HEK293 (cell line): ENCODE data around the gene STUB1.
A peak's percentile ranks its signal among the peaks of the same experiment; 100 is the strongest.

Experiments
- EGR2 ChIP-seq: fragments of 450-650 bp; formaldehyde crosslinking; IDR thresholded peaks from 2 replicates; pipeline ENCODE4 v1.5.1; 2016; ENCODE audit warnings: low read depth, missing biosample characterization, missing genetic modification characterization
- GLIS1 ChIP-seq: fragments of 450-650 bp; formaldehyde crosslinking; IDR thresholded peaks from 2 replicates; pipeline ENCODE4 v1.5.1; 2016; ENCODE audit warnings: missing biosample characterization, missing genetic modification characterization
- IKZF3 ChIP-seq: fragments of 450-650 bp; IDR thresholded peaks from 2 replicates; pipeline ENCODE4 v1.5.0; 2018; ENCODE audit warnings: missing biosample characterization, mild to moderate bottlenecking, missing genetic modification characterization, moderate library complexity
- KLF7 ChIP-seq: fragments of 450-650 bp; formaldehyde crosslinking; IDR thresholded peaks from 2 replicates; pipeline ENCODE4 v1.5.1; 2016; ENCODE audit warnings: missing biosample characterization, missing genetic modification characterization, borderline replicate concordance
- KLF8 ChIP-seq: fragments of 450-650 bp; formaldehyde crosslinking; IDR thresholded peaks from 2 replicates; pipeline ENCODE4 v1.5.1; 2016; ENCODE audit warnings: missing biosample characterization, missing genetic modification characterization
- KLF9 ChIP-seq: fragments of 450-650 bp; formaldehyde crosslinking; IDR thresholded peaks from 2 replicates; pipeline ENCODE4 v1.5.1; 2016; ENCODE audit warnings: missing biosample characterization, missing genetic modification characterization, low read depth
- OSR2 ChIP-seq: fragments of 450-650 bp; formaldehyde crosslinking; IDR thresholded peaks from 2 replicates; pipeline ENCODE4 v1.5.1; 2016; ENCODE audit warnings: missing biosample characterization, missing genetic modification characterization
- SP3 ChIP-seq: fragments of 450-650 bp; formaldehyde crosslinking; IDR thresholded peaks from 2 replicates; pipeline ENCODE4 v1.5.1; 2016; ENCODE audit warnings: missing biosample characterization, missing genetic modification characterization
- ZBTB1 ChIP-seq: fragments of 450-650 bp; formaldehyde crosslinking; IDR thresholded peaks from 2 replicates; pipeline ENCODE4 v1.5.1; 2016; ENCODE audit warnings: missing biosample characterization, missing genetic modification characterization
- ZBTB17 ChIP-seq: fragments of 450-650 bp; formaldehyde crosslinking; IDR thresholded peaks from 2 replicates; pipeline ENCODE4 v1.5.1; 2016; ENCODE audit warnings: missing biosample characterization, missing genetic modification characterization
- ZBTB8A ChIP-seq: fragments of 450-650 bp; formaldehyde crosslinking; IDR thresholded peaks from 2 replicates; pipeline ENCODE4 v1.5.1; 2016; ENCODE audit warnings: missing biosample characterization, missing genetic modification characterization
- ZEB2 ChIP-seq: fragments of 450-650 bp; formaldehyde crosslinking; IDR thresholded peaks from 2 replicates; pipeline ENCODE4 v1.5.1; 2016; ENCODE audit warnings: missing biosample characterization, missing genetic modification characterization
- ZFHX2 ChIP-seq: fragments of 450-650 bp; formaldehyde crosslinking; conservative IDR thresholded peaks from 2 replicates; pipeline ENCODE4 v1.5.1; 2016; ENCODE audit warnings: missing biosample characterization, missing genetic modification characterization
- ZNF146 ChIP-seq: fragments of 450-650 bp; formaldehyde crosslinking; IDR thresholded peaks from 2 replicates; pipeline ENCODE4 v1.5.1; 2016; ENCODE audit warnings: missing biosample characterization, missing genetic modification characterization
- ZNF24 ChIP-seq: fragments of 450-650 bp; formaldehyde crosslinking; IDR thresholded peaks from 2 replicates; pipeline ENCODE4 v1.5.1; 2016; ENCODE audit warnings: missing biosample characterization, missing genetic modification characterization
- ZNF324 ChIP-seq: fragments of 450-650 bp; formaldehyde crosslinking; IDR thresholded peaks from 2 replicates; pipeline ENCODE4 v1.5.1; 2016; ENCODE audit warnings: missing biosample characterization, missing genetic modification characterization
- ZNF335 ChIP-seq: fragments of 450-650 bp; formaldehyde crosslinking; conservative IDR thresholded peaks from 2 replicates; pipeline ENCODE4 v1.5.1; 2016; ENCODE audit warnings: missing biosample characterization, missing genetic modification characterization
- ZNF391 ChIP-seq: fragments of 450-650 bp; formaldehyde crosslinking; IDR thresholded peaks from 2 replicates; pipeline ENCODE4 v1.5.1; 2016; ENCODE audit warnings: low read depth, missing biosample characterization, missing genetic modification characterization, borderline replicate concordance
- ZNF501 ChIP-seq: fragments of 450-650 bp; formaldehyde crosslinking; IDR thresholded peaks from 2 replicates; pipeline ENCODE4 v1.5.1; 2016; ENCODE audit warnings: missing biosample characterization, missing genetic modification characterization
- ZNF629 ChIP-seq: fragments of 450-650 bp; formaldehyde crosslinking; IDR thresholded peaks from 2 replicates; pipeline ENCODE4 v1.5.1; 2017; ENCODE audit warnings: missing biosample characterization, missing genetic modification characterization
- ZNF660 ChIP-seq: fragments of 450-650 bp; IDR thresholded peaks from 2 replicates; pipeline ENCODE4 v1.5.1; 2018; ENCODE audit warnings: missing biosample characterization, mild to moderate bottlenecking, missing genetic modification characterization
- TF ChIP-seq, protein P1 (sequence below): fragments of 450-650 bp; formaldehyde crosslinking; IDR thresholded peaks from 2 replicates; pipeline ENCODE4 v1.5.1; 2016; ENCODE audit warnings: missing biosample characterization, missing genetic modification characterization
- TF ChIP-seq, protein P2 (sequence below): fragments of 450-650 bp; formaldehyde crosslinking; optimal IDR thresholded peaks from 2 replicates; pipeline ENCODE3; 2016; ENCODE audit warnings: missing biosample characterization, mild to moderate bottlenecking, missing genetic modification characterization
- TF ChIP-seq, protein P3 (sequence below): fragments of 450-650 bp; formaldehyde crosslinking; IDR thresholded peaks from 2 replicates; pipeline ENCODE4 v1.5.1; 2016; ENCODE audit warnings: missing biosample characterization, missing genetic modification characterization
- TF ChIP-seq, protein P4 (sequence below): fragments of 450-650 bp; formaldehyde crosslinking; IDR thresholded peaks from 2 replicates; pipeline ENCODE4 v1.5.1; 2016; ENCODE audit warnings: missing biosample characterization, missing genetic modification characterization
- TF ChIP-seq, protein P5 (sequence below): fragments of 450-650 bp; formaldehyde crosslinking; IDR thresholded peaks from 2 replicates; pipeline ENCODE4 v1.5.1; 2016; ENCODE audit warnings: missing biosample characterization, missing genetic modification characterization
- TF ChIP-seq, protein P6 (sequence below): fragments of 450-650 bp; formaldehyde crosslinking; IDR thresholded peaks from 2 replicates; pipeline ENCODE4 v1.5.1; 2016; ENCODE audit warnings: missing biosample characterization, missing genetic modification characterization
- TF ChIP-seq, protein P7 (sequence below): fragments of 450-650 bp; formaldehyde crosslinking; IDR thresholded peaks from 2 replicates; pipeline ENCODE4 v1.5.1; 2017; ENCODE audit warnings: missing biosample characterization, missing genetic modification characterization

Gene STUB1

DNA sequence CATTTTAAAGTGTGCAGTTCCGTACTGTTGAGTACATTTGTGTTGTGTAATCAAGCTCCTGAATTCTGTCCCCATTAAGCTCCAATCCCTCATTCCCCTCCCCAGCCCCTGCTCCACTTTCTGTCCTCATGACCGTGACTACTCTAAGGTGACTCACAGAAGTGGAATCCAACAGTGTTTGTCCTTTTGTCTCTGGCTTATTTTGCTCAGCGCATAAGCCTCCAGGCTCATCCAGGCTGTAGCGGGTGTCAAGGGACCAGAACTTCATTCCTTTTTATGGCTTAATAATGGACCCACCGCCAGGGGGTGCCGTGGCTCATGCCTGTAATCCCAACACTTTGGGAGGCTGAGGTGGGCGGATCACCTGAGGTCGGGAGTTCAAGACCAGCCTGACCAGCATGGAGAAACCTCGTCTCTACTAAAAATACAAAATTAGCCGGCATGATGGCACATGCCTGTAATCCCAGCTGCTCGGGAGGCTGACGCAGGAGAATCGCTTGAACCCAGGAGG, 32.6 kb downstream of the STUB1 start (continued):
- TF ChIP-seq ZBTB8A (tag by site-specific recombination) = peak; percentile 87
- TF ChIP-seq, protein P1, sequence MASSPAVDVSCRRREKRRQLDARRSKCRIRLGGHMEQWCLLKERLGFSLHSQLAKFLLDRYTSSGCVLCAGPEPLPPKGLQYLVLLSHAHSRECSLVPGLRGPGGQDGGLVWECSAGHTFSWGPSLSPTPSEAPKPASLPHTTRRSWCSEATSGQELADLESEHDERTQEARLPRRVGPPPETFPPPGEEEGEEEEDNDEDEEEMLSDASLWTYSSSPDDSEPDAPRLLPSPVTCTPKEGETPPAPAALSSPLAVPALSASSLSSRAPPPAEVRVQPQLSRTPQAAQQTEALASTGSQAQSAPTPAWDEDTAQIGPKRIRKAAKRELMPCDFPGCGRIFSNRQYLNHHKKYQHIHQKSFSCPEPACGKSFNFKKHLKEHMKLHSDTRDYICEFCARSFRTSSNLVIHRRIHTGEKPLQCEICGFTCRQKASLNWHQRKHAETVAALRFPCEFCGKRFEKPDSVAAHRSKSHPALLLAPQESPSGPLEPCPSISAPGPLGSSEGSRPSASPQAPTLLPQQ (tag by site-specific recombination) = 0 out of 2 replicates have a peak, but pooled peaks have one; percentile 5
- TF ChIP-seq, protein P2, sequence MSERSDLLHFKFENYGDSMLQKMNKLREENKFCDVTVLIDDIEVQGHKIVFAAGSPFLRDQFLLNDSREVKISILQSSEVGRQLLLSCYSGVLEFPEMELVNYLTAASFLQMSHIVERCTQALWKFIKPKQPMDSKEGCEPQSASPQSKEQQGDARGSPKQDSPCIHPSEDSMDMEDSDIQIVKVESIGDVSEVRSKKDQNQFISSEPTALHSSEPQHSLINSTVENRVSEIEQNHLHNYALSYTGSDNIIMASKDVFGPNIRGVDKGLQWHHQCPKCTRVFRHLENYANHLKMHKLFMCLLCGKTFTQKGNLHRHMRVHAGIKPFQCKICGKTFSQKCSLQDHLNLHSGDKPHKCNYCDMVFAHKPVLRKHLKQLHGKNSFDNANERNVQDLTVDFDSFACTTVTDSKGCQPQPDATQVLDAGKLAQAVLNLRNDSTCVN = peak; percentile 28
- TF ChIP-seq ZNF146 (tag by site-specific recombination) = peak; percentile 49; the same call in 1 of the 2 replicates
- TF ChIP-seq, protein P3, sequence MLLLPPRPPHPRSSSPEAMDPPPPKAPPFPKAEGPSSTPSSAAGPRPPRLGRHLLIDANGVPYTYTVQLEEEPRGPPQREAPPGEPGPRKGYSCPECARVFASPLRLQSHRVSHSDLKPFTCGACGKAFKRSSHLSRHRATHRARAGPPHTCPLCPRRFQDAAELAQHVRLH (tag by site-specific recombination) = peak; percentile 90
- TF ChIP-seq ZFHX2 = peak; percentile 92
- TF ChIP-seq ZNF391 (tag by site-specific recombination) = 0 out of 2 replicates have a peak, but pooled peaks have one; percentile 57
- TF ChIP-seq ZEB2 (tag by site-specific recombination) = peak; percentile 73; the same call in 1 of the 2 replicates
- peak; percentile 83 for TF ChIP-seq ZNF324
- TF ChIP-seq SP3 = peak; percentile 56
- TF ChIP-seq ZNF660 = peak; percentile 89
- TF ChIP-seq, protein P4, sequence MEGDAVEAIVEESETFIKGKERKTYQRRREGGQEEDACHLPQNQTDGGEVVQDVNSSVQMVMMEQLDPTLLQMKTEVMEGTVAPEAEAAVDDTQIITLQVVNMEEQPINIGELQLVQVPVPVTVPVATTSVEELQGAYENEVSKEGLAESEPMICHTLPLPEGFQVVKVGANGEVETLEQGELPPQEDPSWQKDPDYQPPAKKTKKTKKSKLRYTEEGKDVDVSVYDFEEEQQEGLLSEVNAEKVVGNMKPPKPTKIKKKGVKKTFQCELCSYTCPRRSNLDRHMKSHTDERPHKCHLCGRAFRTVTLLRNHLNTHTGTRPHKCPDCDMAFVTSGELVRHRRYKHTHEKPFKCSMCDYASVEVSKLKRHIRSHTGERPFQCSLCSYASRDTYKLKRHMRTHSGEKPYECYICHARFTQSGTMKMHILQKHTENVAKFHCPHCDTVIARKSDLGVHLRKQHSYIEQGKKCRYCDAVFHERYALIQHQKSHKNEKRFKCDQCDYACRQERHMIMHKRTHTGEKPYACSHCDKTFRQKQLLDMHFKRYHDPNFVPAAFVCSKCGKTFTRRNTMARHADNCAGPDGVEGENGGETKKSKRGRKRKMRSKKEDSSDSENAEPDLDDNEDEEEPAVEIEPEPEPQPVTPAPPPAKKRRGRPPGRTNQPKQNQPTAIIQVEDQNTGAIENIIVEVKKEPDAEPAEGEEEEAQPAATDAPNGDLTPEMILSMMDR = peak; percentile 73
- TF ChIP-seq, protein P5, sequence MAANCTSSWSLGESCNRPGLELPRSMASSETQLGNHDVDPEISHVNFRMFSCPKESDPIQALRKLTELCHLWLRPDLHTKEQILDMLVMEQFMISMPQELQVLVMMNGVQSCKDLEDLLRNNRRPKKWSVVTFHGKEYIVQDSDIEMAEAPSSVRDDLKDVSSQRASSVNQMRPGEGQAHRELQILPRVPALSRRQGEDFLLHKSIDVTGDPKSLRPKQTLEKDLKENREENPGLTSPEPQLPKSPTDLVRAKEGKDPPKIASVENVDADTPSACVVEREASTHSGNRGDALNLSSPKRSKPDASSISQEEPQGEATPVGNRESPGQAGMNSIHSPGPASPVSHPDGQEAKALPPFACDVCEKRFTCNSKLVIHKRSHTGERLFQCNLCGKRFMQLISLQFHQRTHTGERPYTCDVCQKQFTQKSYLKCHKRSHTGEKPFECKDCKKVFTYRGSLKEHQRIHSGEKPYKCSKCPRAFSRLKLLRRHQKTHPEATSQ (tag by site-specific recombination) = peak; percentile 55; the same call in 1 of the 2 replicates
- TF ChIP-seq ZBTB17 (tag by site-specific recombination) = peak; percentile 84
- TF ChIP-seq ZBTB1 (tag by site-specific recombination) = 0 out of 2 replicates have a peak, but pooled peaks have one; percentile 10
- peak; percentile 29; the same call in 1 of the 2 replicates for TF ChIP-seq OSR2
- peak; percentile 80; the same call in 1 of the 2 replicates for TF ChIP-seq ZNF24 (tag by site-specific recombination)
- TF ChIP-seq IKZF3 (tag by site-specific recombination) = peak; percentile 70
- peak; percentile 47; the same call in 1 of the 2 replicates for TF ChIP-seq ZNF501 (tag by site-specific recombination)
- TF ChIP-seq GLIS1 = peak; percentile 48; the same call in 1 of the 2 replicates
- peak; percentile 86 for TF ChIP-seq EGR2 (tag by site-specific recombination)
- TF ChIP-seq KLF9 (tag by site-specific recombination) = peak; percentile 86
- TF ChIP-seq KLF7 (tag by site-specific recombination) = peak; percentile 78; the same call in 1 of the 2 replicates
- TF ChIP-seq, protein P6, sequence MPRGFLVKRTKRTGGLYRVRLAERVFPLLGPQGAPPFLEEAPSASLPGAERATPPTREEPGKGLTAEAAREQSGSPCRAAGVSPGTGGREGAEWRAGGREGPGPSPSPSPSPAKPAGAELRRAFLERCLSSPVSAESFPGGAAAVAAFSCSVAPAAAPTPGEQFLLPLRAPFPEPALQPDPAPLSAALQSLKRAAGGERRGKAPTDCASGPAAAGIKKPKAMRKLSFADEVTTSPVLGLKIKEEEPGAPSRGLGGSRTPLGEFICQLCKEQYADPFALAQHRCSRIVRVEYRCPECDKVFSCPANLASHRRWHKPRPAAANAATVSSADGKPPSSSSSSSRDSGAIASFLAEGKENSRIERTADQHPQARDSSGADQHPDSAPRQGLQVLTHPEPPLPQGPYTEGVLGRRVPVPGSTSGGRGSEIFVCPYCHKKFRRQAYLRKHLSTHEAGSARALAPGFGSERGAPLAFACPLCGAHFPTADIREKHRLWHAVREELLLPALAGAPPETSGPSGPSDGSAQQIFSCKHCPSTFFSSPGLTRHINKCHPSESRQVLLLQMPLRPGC = peak; percentile 50; the same call in 1 of the 2 replicates
- peak; percentile 81 for TF ChIP-seq KLF8 (tag by site-specific recombination)
- peak; percentile 46 for TF ChIP-seq ZNF335
- TF ChIP-seq, protein P7, sequence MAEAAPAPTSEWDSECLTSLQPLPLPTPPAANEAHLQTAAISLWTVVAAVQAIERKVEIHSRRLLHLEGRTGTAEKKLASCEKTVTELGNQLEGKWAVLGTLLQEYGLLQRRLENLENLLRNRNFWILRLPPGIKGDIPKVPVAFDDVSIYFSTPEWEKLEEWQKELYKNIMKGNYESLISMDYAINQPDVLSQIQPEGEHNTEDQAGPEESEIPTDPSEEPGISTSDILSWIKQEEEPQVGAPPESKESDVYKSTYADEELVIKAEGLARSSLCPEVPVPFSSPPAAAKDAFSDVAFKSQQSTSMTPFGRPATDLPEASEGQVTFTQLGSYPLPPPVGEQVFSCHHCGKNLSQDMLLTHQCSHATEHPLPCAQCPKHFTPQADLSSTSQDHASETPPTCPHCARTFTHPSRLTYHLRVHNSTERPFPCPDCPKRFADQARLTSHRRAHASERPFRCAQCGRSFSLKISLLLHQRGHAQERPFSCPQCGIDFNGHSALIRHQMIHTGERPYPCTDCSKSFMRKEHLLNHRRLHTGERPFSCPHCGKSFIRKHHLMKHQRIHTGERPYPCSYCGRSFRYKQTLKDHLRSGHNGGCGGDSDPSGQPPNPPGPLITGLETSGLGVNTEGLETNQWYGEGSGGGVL (tag by site-specific recombination) = peak; percentile 50
- peak; percentile 80 for TF ChIP-seq ZNF629 (tag by site-specific recombination)
- TF ChIP-seq, all 188 proteins: peak for 47; not testable (repeated sequence) for 141
